HEK293 (cell line): ENCODE data around the gene PCGF1.

Experiments
- CTCF ChIA-PET: fragments of 350-600 bp; formaldehyde crosslinking; extraction: SDS; loops from one replicate; lab custom pipeline; 2021; ENCODE audit warnings: antibody characterized with exemption; lab: Yijun Ruan, JAX
- POLR2A ChIA-PET: fragments of 300-600 bp; formaldehyde crosslinking; extraction: SDS; loops from one replicate; lab custom pipeline; 2020; ENCODE audit warnings: antibody characterized with exemption, inconsistent platforms; lab: Yijun Ruan, JAX
- H3K27ac ChIP-seq: fragments of 200-500 bp; sonication (Bioruptor generic); 2 replicates; pipeline ENCODE4 v1.5.1; 2014; ENCODE audit warnings: low read depth, low read length, control low read depth, inconsistent platforms; ENCODE audit errors: extremely low read depth
- H3K36me3 ChIP-seq, 2 experiments: fragments of 200-500 bp in 1 of 2; sonication (Bioruptor generic) in 1 of 2; 1 replicate in 1 of 2; 2 replicates in 1 of 2; pipeline ENCODE4 v1.5.1; 2014 to 2017; ENCODE audit warnings: inconsistent platforms in 2 of 2, low read length in 2 of 2; ENCODE audit not compliant: control insufficient read depth in 2 of 2, insufficient read depth in 1 of 2
- H3K4me1 ChIP-seq: fragments of 200-500 bp; sonication (Bioruptor generic); 2 replicates; pipeline ENCODE4 v1.5.1; 2014; ENCODE audit warnings: mild to moderate bottlenecking, low read length, inconsistent platforms; ENCODE audit not compliant: control insufficient read depth, insufficient read depth
- H3K4me3 ChIP-seq: 2 replicates; pipeline ENCODE4 v1.5.1; 2011; ENCODE audit warnings: low read depth, mild to moderate bottlenecking, control low read depth, low read length, moderate library complexity
- H3K9me3 ChIP-seq: fragments of 200-500 bp; sonication (Bioruptor generic); 2 replicates; pipeline ENCODE4 v1.5.1; 2014; ENCODE audit warnings: low read depth, low read length, inconsistent platforms; ENCODE audit not compliant: control insufficient read depth, insufficient read depth
- EGR2 ChIP-seq: fragments of 450-650 bp; formaldehyde crosslinking; IDR thresholded peaks from 2 replicates; pipeline ENCODE4 v1.5.1; 2016; ENCODE audit warnings: low read depth, missing biosample characterization, missing genetic modification characterization
- GLIS2 ChIP-seq: fragments of 450-650 bp; formaldehyde crosslinking; IDR thresholded peaks from 2 replicates; pipeline ENCODE4 v1.5.1; 2016; ENCODE audit warnings: missing biosample characterization, missing genetic modification characterization
- KLF7 ChIP-seq: fragments of 450-650 bp; formaldehyde crosslinking; IDR thresholded peaks from 2 replicates; pipeline ENCODE4 v1.5.1; 2016; ENCODE audit warnings: missing biosample characterization, missing genetic modification characterization, borderline replicate concordance
- OVOL3 ChIP-seq: fragments of 450-650 bp; formaldehyde crosslinking; IDR thresholded peaks from 2 replicates; pipeline ENCODE4 v1.5.1; 2016; ENCODE audit warnings: missing biosample characterization, missing genetic modification characterization
- SP3 ChIP-seq: fragments of 450-650 bp; formaldehyde crosslinking; IDR thresholded peaks from 2 replicates; pipeline ENCODE4 v1.5.1; 2016; ENCODE audit warnings: missing biosample characterization, missing genetic modification characterization
- ZBTB21 ChIP-seq: fragments of 450-650 bp; formaldehyde crosslinking; IDR thresholded peaks from 2 replicates; pipeline ENCODE4 v1.5.1; 2017; ENCODE audit warnings: missing biosample characterization, missing genetic modification characterization
- ZBTB7A ChIP-seq: fragments of 450-650 bp; formaldehyde crosslinking; IDR thresholded peaks from 2 replicates; pipeline ENCODE4 v1.5.1; 2016; ENCODE audit warnings: low read depth, missing biosample characterization, missing genetic modification characterization
- ZNF138 ChIP-seq: fragments of 450-650 bp; formaldehyde crosslinking; IDR thresholded peaks from 2 replicates; pipeline ENCODE4 v1.5.1; 2016; ENCODE audit warnings: missing biosample characterization, missing genetic modification characterization, borderline replicate concordance
- ZNF221 ChIP-seq: fragments of 450-650 bp; formaldehyde crosslinking; IDR thresholded peaks from 2 replicates; pipeline ENCODE4 v1.5.1; 2017; ENCODE audit warnings: missing biosample characterization, missing genetic modification characterization, borderline replicate concordance
- ZNF248 ChIP-seq: fragments of 450-650 bp; formaldehyde crosslinking; IDR thresholded peaks from 2 replicates; pipeline ENCODE4 v1.5.1; 2017; ENCODE audit warnings: missing biosample characterization, missing genetic modification characterization
- ZNF521 ChIP-seq: fragments of 450-650 bp; formaldehyde crosslinking; IDR thresholded peaks from 2 replicates; pipeline ENCODE4 v1.5.1; 2017; ENCODE audit warnings: missing biosample characterization, mild to moderate bottlenecking, missing genetic modification characterization
- ZNF629 ChIP-seq: fragments of 450-650 bp; formaldehyde crosslinking; IDR thresholded peaks from 2 replicates; pipeline ENCODE4 v1.5.1; 2017; ENCODE audit warnings: missing biosample characterization, missing genetic modification characterization
- ZNF660 ChIP-seq: fragments of 450-650 bp; IDR thresholded peaks from 2 replicates; pipeline ENCODE4 v1.5.1; 2018; ENCODE audit warnings: missing biosample characterization, mild to moderate bottlenecking, missing genetic modification characterization
- ZSCAN30 ChIP-seq: fragments of 450-650 bp; IDR thresholded peaks from 2 replicates; pipeline ENCODE4 v1.5.1; 2018; ENCODE audit warnings: missing biosample characterization, mild to moderate bottlenecking, missing genetic modification characterization, moderate library complexity
- TF ChIP-seq, protein P1 (sequence below): fragments of 450-650 bp; formaldehyde crosslinking; IDR thresholded peaks from 2 replicates; pipeline ENCODE4 v1.5.1; 2016; ENCODE audit warnings: missing biosample characterization, missing genetic modification characterization, borderline replicate concordance
- TF ChIP-seq, protein P2 (sequence below): fragments of 450-650 bp; formaldehyde crosslinking; IDR thresholded peaks from 2 replicates; pipeline ENCODE4 v1.5.1; 2016; ENCODE audit warnings: missing biosample characterization, missing genetic modification characterization
- TF ChIP-seq, protein P3 (sequence below): fragments of 450-650 bp; formaldehyde crosslinking; IDR thresholded peaks from 2 replicates; pipeline ENCODE4 v1.5.1; 2017; ENCODE audit warnings: missing biosample characterization, missing genetic modification characterization
- TF ChIP-seq, protein P4 (sequence below): sonication (generic); formaldehyde crosslinking; IDR thresholded peaks from 2 replicates; pipeline ENCODE4 v1.8.1; 2022; ENCODE audit warnings: mild to moderate bottlenecking, moderate library complexity, missing genetic modification reagents
- TF ChIP-seq, protein P5 (sequence below): fragments of 450-650 bp; formaldehyde crosslinking; IDR thresholded peaks from 2 replicates; pipeline ENCODE4 v1.5.1; 2016; ENCODE audit warnings: missing biosample characterization, missing genetic modification characterization

The PCGF1 gene

DNA sequence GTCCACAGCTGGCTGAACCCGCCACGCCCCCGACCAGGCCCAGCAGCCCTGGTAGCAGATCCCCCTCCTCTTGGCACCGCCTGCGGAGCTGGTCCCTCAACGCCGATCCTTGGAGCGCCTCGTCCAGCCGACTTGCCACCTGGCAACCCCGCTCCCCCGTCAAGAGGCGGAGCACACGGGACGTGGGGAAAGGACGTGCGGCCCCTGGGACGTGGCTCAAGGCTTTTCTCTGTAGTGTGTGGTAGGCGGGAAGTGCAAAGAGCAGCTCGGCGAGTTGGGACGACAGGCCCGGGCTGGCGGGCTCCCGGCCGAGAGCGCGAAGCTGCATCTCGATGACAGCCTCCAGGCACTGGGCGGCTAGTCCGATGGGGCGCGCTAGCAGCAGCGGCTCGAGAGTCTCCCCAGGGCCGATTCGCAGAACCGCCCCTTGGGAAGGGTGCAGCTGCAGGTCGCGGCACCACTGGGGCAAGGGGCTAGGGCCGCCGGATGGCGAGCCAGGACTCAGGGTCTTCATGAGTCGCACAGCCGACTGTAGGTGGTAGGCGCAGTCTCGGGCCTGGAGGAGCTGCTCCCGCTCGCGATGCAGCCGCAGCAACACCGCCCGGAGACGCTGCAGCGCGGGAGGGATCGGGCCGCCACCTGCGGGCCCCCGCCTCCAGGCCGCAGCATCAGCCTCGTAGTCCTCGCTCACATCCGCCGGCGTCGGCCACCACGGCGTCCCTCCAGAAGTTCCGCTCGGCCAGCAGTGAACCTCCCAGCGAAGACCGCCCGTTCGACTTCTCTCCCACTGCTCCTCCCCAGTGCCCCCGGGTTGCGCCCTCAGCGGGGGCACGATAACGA is 25.3 kb downstream of the PCGF1 start (continued):
- TF ChIP-seq, protein P1, sequence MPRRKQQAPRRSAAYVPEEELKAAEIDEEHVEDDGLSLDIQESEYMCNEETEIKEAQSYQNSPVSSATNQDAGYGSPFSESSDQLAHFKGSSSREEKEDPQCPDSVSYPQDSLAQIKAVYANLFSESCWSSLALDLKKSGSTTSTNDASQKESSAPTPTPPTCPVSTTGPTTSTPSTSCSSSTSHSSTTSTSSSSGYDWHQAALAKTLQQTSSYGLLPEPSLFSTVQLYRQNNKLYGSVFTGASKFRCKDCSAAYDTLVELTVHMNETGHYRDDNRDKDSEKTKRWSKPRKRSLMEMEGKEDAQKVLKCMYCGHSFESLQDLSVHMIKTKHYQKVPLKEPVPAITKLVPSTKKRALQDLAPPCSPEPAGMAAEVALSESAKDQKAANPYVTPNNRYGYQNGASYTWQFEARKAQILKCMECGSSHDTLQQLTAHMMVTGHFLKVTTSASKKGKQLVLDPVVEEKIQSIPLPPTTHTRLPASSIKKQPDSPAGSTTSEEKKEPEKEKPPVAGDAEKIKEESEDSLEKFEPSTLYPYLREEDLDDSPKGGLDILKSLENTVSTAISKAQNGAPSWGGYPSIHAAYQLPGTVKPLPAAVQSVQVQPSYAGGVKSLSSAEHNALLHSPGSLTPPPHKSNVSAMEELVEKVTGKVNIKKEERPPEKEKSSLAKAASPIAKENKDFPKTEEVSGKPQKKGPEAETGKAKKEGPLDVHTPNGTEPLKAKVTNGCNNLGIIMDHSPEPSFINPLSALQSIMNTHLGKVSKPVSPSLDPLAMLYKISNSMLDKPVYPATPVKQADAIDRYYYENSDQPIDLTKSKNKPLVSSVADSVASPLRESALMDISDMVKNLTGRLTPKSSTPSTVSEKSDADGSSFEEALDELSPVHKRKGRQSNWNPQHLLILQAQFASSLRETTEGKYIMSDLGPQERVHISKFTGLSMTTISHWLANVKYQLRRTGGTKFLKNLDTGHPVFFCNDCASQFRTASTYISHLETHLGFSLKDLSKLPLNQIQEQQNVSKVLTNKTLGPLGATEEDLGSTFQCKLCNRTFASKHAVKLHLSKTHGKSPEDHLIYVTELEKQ (tag by site-specific recombination) = no peak
- no peak for TF ChIP-seq ZNF138 (tag by site-specific recombination)
- TF ChIP-seq ZSCAN30 = no peak
- TF ChIP-seq ZNF248 = no peak
- TF ChIP-seq, protein P2, sequence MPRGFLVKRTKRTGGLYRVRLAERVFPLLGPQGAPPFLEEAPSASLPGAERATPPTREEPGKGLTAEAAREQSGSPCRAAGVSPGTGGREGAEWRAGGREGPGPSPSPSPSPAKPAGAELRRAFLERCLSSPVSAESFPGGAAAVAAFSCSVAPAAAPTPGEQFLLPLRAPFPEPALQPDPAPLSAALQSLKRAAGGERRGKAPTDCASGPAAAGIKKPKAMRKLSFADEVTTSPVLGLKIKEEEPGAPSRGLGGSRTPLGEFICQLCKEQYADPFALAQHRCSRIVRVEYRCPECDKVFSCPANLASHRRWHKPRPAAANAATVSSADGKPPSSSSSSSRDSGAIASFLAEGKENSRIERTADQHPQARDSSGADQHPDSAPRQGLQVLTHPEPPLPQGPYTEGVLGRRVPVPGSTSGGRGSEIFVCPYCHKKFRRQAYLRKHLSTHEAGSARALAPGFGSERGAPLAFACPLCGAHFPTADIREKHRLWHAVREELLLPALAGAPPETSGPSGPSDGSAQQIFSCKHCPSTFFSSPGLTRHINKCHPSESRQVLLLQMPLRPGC = no peak
- TF ChIP-seq, protein P3, sequence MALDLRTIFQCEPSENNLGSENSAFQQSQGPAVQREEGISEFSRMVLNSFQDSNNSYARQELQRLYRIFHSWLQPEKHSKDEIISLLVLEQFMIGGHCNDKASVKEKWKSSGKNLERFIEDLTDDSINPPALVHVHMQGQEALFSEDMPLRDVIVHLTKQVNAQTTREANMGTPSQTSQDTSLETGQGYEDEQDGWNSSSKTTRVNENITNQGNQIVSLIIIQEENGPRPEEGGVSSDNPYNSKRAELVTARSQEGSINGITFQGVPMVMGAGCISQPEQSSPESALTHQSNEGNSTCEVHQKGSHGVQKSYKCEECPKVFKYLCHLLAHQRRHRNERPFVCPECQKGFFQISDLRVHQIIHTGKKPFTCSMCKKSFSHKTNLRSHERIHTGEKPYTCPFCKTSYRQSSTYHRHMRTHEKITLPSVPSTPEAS (tag by site-specific recombination) = no peak; the same call in 1 of the 2 replicates
- TF ChIP-seq, protein P4, sequence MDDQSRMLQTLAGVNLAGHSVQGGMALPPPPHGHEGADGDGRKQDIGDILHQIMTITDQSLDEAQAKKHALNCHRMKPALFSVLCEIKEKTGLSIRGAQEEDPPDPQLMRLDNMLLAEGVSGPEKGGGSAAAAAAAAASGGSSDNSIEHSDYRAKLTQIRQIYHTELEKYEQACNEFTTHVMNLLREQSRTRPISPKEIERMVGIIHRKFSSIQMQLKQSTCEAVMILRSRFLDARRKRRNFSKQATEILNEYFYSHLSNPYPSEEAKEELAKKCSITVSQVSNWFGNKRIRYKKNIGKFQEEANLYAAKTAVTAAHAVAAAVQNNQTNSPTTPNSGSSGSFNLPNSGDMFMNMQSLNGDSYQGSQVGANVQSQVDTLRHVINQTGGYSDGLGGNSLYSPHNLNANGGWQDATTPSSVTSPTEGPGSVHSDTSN (CRISPR knock-in tag) = peak; percentile 78
- no peak for TF ChIP-seq ZBTB21
- 0 out of 2 replicates have a peak, but pooled peaks have one; percentile 5 for TF ChIP-seq EGR2 (tag by site-specific recombination)
- no peak for TF ChIP-seq ZNF221
- TF ChIP-seq, protein P5, sequence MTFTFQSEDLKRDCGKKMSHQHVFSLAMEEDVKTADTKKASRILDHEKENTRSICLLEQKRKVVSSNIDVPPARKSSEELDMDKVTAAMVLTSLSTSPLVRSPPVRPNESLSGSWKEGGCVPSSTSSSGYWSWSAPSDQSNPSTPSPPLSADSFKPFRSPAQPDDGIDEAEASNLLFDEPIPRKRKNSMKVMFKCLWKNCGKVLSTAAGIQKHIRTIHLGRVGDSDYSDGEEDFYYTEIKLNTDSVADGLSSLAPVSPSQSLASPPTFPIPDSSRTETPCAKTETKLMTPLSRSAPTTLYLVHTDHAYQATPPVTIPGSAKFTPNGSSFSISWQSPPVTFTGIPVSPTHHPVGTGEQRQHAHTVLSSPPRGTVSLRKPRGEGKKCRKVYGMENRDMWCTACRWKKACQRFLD (tag by site-specific recombination) = no peak
- TF ChIP-seq SP3 (tag by site-specific recombination) = no peak

DNA sequence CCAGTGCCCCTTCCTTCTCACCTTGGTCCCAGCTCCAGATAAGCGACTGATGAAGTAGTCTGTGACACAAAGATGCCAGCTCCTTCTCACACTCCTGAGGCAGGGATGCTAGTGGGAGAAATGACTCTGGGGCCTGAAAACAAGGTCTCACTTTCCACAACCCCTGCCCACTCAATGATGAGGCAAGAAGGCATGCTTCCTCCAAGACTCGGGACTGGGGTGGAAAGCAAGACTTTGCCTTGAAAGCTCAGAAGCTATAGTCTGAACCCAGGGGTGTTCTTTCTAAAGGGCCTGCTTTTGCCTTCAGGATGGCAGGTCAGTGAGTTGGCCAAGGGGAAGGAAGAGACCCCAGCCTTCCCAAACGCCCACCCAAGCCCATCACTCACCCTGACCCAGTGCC is 26.1 kb downstream of the PCGF1 start:
- Histone ChIP-seq H3K4me3 (peak overlapping the region; percentile 92), H3K27ac (no peak overlapping the region; the same call in 1 of the 2 replicates), H3K36me3 (peaks cover 45 to 54% of the 10 kb centered on the region in 2 experiments), H3K9me3 (no peaks in the 10 kb centered on the region), H3K4me1 (no peaks in the 10 kb centered on the region)
- ChIA-PET CTCF (interaction anchor here (0.7 to 5.0 kb wide), 7 partner anchors 9 to 147 kb away, joined by 3 to 72 read pairs (median 5); partner anchors contain the start of gene MRPL53), POLR2A (interaction anchor here (0.8 to 4.0 kb wide), 8 partner anchors 9 to 745 kb away, joined by 3 to 37 read pairs (median 8); partner anchors contain the start of genes AUP1, HTRA2, INO80B and MOGS)
- TF ChIP-seq KLF7 (tag by site-specific recombination) (no peak), ZNF629 (tag by site-specific recombination) (no peak), ZNF521 (tag by site-specific recombination) (no peak), ZBTB7A (tag by site-specific recombination) (no peak), OVOL3 (no peak), ZNF660 (tag by site-specific recombination) (no peak), GLIS2 (no peak)
- TF ChIP-seq, protein P2 = no peak
- TF ChIP-seq, protein P1 (tag by site-specific recombination) = no peak
